ENCODE results near the gene ROR1.

ROR1 gene

GRCh38 chr1:63921802-63922201 is 148.0 kb downstream of the ROR1 start:
- Histone ChIP-seq H3K9me3 (no peaks in the 10 kb centered on the region), H3K4me1 (ENCODE audit: control insufficient read depth in 1 of 2, insufficient read depth in 1 of 2, low read depth in 1 of 2, low read length in 1 of 2) (no peaks in the 10 kb centered on the region), H3K27me3 (no peaks in the 10 kb centered on the region), H3K36me3 (no peaks in the 10 kb centered on the region), H3K4me3 (ENCODE audit: low read depth in 1 of 2, low read length in 1 of 2) (no peak overlapping the region), H3K27ac (no peak overlapping the region)
- TF ChIP-seq CTCF (IDR thresholded peaks at IDR 0.05): no peak

GRCh38 chr1:63922848-63923247 is 149.0 kb downstream of the ROR1 start:
- H3K4me1 ChIP-seq (ENCODE audit: control insufficient read depth in 1 of 2, insufficient read depth in 1 of 2, low read depth in 1 of 2, low read length in 1 of 2): no peaks in the 10 kb centered on the region
- H3K27me3 ChIP-seq: no peaks in the 10 kb centered on the region
- no peaks in the 10 kb centered on the region for H3K9me3 ChIP-seq
- no peak overlapping the region for H3K4me3 ChIP-seq (ENCODE audit: low read depth in 1 of 2, low read length in 1 of 2)
- no peaks in the 10 kb centered on the region for H3K36me3 ChIP-seq
- no peak for TF ChIP-seq CTCF (IDR thresholded peaks at IDR 0.05)
- no peak overlapping the region for H3K27ac ChIP-seq

DNA sequence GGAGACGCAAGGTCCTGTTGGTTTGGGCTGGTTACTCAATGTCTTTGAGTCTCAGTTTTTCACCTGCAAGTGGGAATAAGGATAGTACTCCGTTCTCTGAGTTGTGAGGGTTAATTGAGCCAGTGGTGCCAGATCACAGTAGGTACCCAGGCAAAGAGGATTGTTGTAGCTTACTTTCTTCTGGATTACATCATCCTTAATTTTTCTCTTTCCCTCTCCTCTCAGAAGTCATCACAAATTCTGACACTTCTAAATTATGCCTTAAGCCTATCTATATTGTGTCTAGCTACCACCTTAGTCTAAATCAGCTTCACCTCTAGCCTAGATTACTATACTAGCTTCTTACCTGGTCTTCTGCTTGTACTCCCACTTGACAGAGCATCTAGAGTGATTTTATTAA is 149.5 kb downstream of the ROR1 start:
- Histone ChIP-seq H3K4me3 (ENCODE audit: low read depth in 1 of 2, low read length in 1 of 2) (no peak overlapping the region), H3K36me3 (no peaks in the 10 kb centered on the region), H3K27ac (no peak overlapping the region), H3K27me3 (no peaks in the 10 kb centered on the region), H3K9me3 (no peaks in the 10 kb centered on the region), H3K4me1 (ENCODE audit: control insufficient read depth in 1 of 2, insufficient read depth in 1 of 2, low read depth in 1 of 2, low read length in 1 of 2) (no peaks in the 10 kb centered on the region)
- TF ChIP-seq CTCF (IDR thresholded peaks at IDR 0.05): no peak

DNA sequence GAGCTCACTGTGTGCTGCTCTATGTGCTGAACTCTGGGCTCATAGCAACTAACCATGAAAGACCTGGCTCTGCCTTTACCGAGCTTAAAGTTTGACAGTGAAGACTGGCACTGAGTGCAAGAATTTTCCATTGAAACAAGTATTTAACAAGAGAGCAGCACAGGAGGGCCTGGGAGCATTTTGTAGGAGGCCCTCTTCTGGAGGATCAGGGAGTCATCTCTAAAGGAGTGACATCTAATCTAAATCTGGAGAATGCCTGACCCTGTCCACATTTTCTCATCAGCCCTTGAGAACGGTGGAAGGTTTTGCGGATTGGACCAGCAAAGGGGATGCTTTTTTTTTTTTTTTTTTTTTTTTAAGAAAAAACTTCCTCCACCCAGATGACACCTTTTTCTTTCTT is 150.8 kb downstream of the ROR1 start:
- Histone ChIP-seq H3K4me3 (ENCODE audit: low read depth in 1 of 2, low read length in 1 of 2) (no peak overlapping the region), H3K27ac (no peak overlapping the region), H3K27me3 (no peaks in the 10 kb centered on the region), H3K9me3 (no peaks in the 10 kb centered on the region), H3K36me3 (no peaks in the 10 kb centered on the region), H3K4me1 (ENCODE audit: control insufficient read depth in 1 of 2, insufficient read depth in 1 of 2, low read depth in 1 of 2, low read length in 1 of 2) (no peaks in the 10 kb centered on the region)
- TF ChIP-seq CTCF (IDR thresholded peaks at IDR 0.05): no peak

- no peak for TF ChIP-seq CTCF (IDR thresholded peaks at IDR 0.05)
- H3K36me3 ChIP-seq: no peaks in the 10 kb centered on the region
Observed at GRCh38 chr1:63928186-63929105, 154.6 kb downstream of the ROR1 start.

More at GRCh38 chr1:63928186-63929105, 154.6 kb downstream of the ROR1 start:
- H3K4me3 ChIP-seq (ENCODE audit: low read depth in 1 of 2, low read length in 1 of 2): no peak overlapping the region
- H3K4me1 ChIP-seq (ENCODE audit: control insufficient read depth in 1 of 2, insufficient read depth in 1 of 2, low read depth in 1 of 2, low read length in 1 of 2): no peaks in the 10 kb centered on the region
- no peaks in the 10 kb centered on the region for H3K27me3 ChIP-seq
- H3K27ac ChIP-seq: no peak overlapping the region
- no peaks in the 10 kb centered on the region for H3K9me3 ChIP-seq

All from neutrophil (primary cell).